HFFc6 (cell line): ENCODE measurements around the gene LAMA2. TPM values are rescaled to one million over a fixed set of nuclear protein-coding genes. Genes with fewer than 3 reads are reported as not detected.

Experiments used
- DNase-seq: peaks from one replicate; pipeline ENCODE4 v3.0.0-alpha.2; 2018
- H3K27ac Mint-ChIP-seq: 2 replicates; pipeline ENCODE4 v1.8.0; 2020; ENCODE audit warnings: mild to moderate bottlenecking, mixed read lengths
- H3K27me3 Mint-ChIP-seq: 2 replicates; pipeline ENCODE4 v1.8.0; 2021; ENCODE audit warnings: mild to moderate bottlenecking, moderate library complexity, mixed read lengths; ENCODE audit not compliant: insufficient read depth
- H3K36me3 Mint-ChIP-seq: 2 replicates; pipeline ENCODE4 v1.8.0; 2021; ENCODE audit warnings: low read depth, mixed read lengths
- H3K4me1 Mint-ChIP-seq: 2 replicates; pipeline ENCODE4 v1.8.0; 2020; ENCODE audit warnings: low read depth, mixed read lengths
- H3K4me3 Mint-ChIP-seq: 2 replicates; pipeline ENCODE4 v1.8.0; 2020; ENCODE audit warnings: mild to moderate bottlenecking, moderate library complexity, mixed read lengths
- H3K9me3 Mint-ChIP-seq: 2 replicates; pipeline ENCODE4 v1.8.0; 2020; ENCODE audit warnings: mild to moderate bottlenecking, mixed read lengths
- CTCF ChIP-seq: fragments of 200-600 bp; sonication (generic); IDR thresholded peaks from 2 replicates; pipeline ENCODE4 v1.5.0; 2021; ENCODE audit warnings: antibody characterized with exemption, mild to moderate bottlenecking
- total RNA-seq, 6 experiments: library from RNA; stranded (reverse); fragmentation: NEBNext Ultra II Directional; extraction: Animal tissue kit (Norgen Biotek cat#: 25700); gene quantifications; 2 replicates in 1 of 6; 3 replicates in 5 of 6; pipeline ENCODE4 v1.2.3, GENCODE V29; 2021

LAMA2 gene
- total RNA-seq, 6 experiments from 2014 or later: 8.2 to 14.3 (median 10.5) TPM

- Mint-ChIP-seq H3K27me3 (no peaks in the 10 kb centered on the region), H3K4me1 (peaks cover 2% of the 10 kb centered on the region; the same call in 1 of the 2 replicates), H3K36me3 (no peaks in the 10 kb centered on the region), H3K27ac (no peak overlapping the region), H3K4me3 (no peak overlapping the region), H3K9me3 (no peaks in the 10 kb centered on the region)
- TF ChIP-seq CTCF: no peak
- peak; percentile 17 for DNase-seq
Observed at GRCh38 chr6:129331450-129332138, 448.7 kb downstream of the LAMA2 start.

- DNase-seq: no peak
- TF ChIP-seq CTCF: no peak
- Mint-ChIP-seq H3K27me3 (no peaks in the 10 kb centered on the region), H3K9me3 (no peaks in the 10 kb centered on the region), H3K4me3 (no peak overlapping the region), H3K27ac (no peak overlapping the region), H3K4me1 (peaks cover 23% of the 10 kb centered on the region), H3K36me3 (peaks cover 5% of the 10 kb centered on the region)
Observed at GRCh38 chr6:129335792-129336191, 452.9 kb downstream of the LAMA2 start.

GRCh38 chr6:129338683-129339082 is 455.7 kb downstream of the LAMA2 start:
- H3K27me3 Mint-ChIP-seq: no peaks in the 10 kb centered on the region
- no peak overlapping the region for H3K27ac Mint-ChIP-seq
- H3K36me3 Mint-ChIP-seq: peaks cover 5% of the 10 kb centered on the region
- H3K4me3 Mint-ChIP-seq: no peak overlapping the region
- no peaks in the 10 kb centered on the region for H3K9me3 Mint-ChIP-seq
- no peak for TF ChIP-seq CTCF
- no peak for DNase-seq
- H3K4me1 Mint-ChIP-seq: peaks cover 34% of the 10 kb centered on the region

GRCh38 chr6:129340983-129341382 is 458.0 kb downstream of the LAMA2 start:
- H3K36me3 Mint-ChIP-seq: peaks cover 14% of the 10 kb centered on the region
- peak; percentile 87 for DNase-seq
- no peak for TF ChIP-seq CTCF
- peak overlapping the region; percentile 77 for H3K27ac Mint-ChIP-seq
- no peaks in the 10 kb centered on the region for H3K9me3 Mint-ChIP-seq
- peaks cover 57% of the 10 kb centered on the region for H3K4me1 Mint-ChIP-seq
- H3K27me3 Mint-ChIP-seq: no peaks in the 10 kb centered on the region
- H3K4me3 Mint-ChIP-seq: peak overlapping the region; percentile 37

- no peaks in the 10 kb centered on the region for H3K9me3 Mint-ChIP-seq
- H3K36me3 Mint-ChIP-seq: peaks cover 20% of the 10 kb centered on the region
- H3K4me3 Mint-ChIP-seq: no peak overlapping the region
- no peak for DNase-seq
- TF ChIP-seq CTCF: no peak
- H3K27me3 Mint-ChIP-seq: no peaks in the 10 kb centered on the region
- peaks cover 61% of the 10 kb centered on the region for H3K4me1 Mint-ChIP-seq
- H3K27ac Mint-ChIP-seq: no peak overlapping the region
Observed at GRCh38 chr6:129342243-129342642, 459.3 kb downstream of the LAMA2 start.
